CD4-positive, alpha-beta T cell treated with Interleukin-2 at 100 ng/mL for 4 hours (primary cell): Measurements from ENCODE around the gene NPHP4.

Experiments
- DNase-seq: peaks from one replicate; pipeline ENCODE4 v3.0.0-alpha.2; 2020; ENCODE audit warnings: low spot score

The NPHP4 gene

GRCh38 chr1:5992026-5992813 is at the start of gene NPHP4:
Gene NPHP4, minus strand, starts transcription at chr1:5992425. Its CDS starts 6,136 bp downstream, at chr1:5986289.
- DNase-seq, result peak; percentile 100

GRCh38 chr1:6041432-6042062 is 49.3 kb upstream of the NPHP4 start:
- DNase-seq, result no peak

GRCh38 chr1:6040861-6041415 is 48.7 kb upstream of the NPHP4 start:
- no peak for DNase-seq

GRCh38 chr1:6040444-6040843 is 48.2 kb upstream of the NPHP4 start:
- DNase-seq, result no peak

GRCh38 chr1:6039031-6039430 is 46.8 kb upstream of the NPHP4 start:
- DNase-seq, result no peak

GRCh38 chr1:6038603-6039002 is 46.4 kb upstream of the NPHP4 start:
- no peak for DNase-seq

- DNase-seq, result peak; percentile 10
Observed at GRCh38 chr1:6037338-6037762, 45.1 kb upstream of the NPHP4 start.

- no peak for DNase-seq
Observed at GRCh38 chr1:6035719-6036118, 43.5 kb upstream of the NPHP4 start.

GRCh38 chr1:6035303-6035702 is 43.1 kb upstream of the NPHP4 start:
- DNase-seq, result no peak

GRCh38 chr1:6034750-6035096 is 42.5 kb upstream of the NPHP4 start:
- DNase-seq, result no peak

GRCh38 chr1:6033986-6034749 is 41.9 kb upstream of the NPHP4 start:
- DNase-seq, result peak; percentile 23

GRCh38 chr1:6033124-6033523 is 40.9 kb upstream of the NPHP4 start:
- DNase-seq, result no peak

GRCh38 chr1:6030547-6031261 is 38.5 kb upstream of the NPHP4 start:
- DNase-seq, result no peak

- DNase-seq, result no peak
Observed at GRCh38 chr1:6030132-6030531, 37.9 kb upstream of the NPHP4 start.

- no peak for DNase-seq
Observed at GRCh38 chr1:6029351-6029750, 37.1 kb upstream of the NPHP4 start.

- DNase-seq, result peak; percentile 70
Observed at GRCh38 chr1:6028042-6028850, 36.0 kb upstream of the NPHP4 start.

GRCh38 chr1:6027591-6027990 is 35.4 kb upstream of the NPHP4 start:
- DNase-seq, result no peak

- peak; percentile 90 for DNase-seq
Observed at GRCh38 chr1:6026095-6026809, 34.0 kb upstream of the NPHP4 start.

GRCh38 chr1:6025269-6026094 is 33.3 kb upstream of the NPHP4 start:
- DNase-seq, result no peak

GRCh38 chr1:6024376-6024775 is 32.2 kb upstream of the NPHP4 start:
- no peak for DNase-seq
